Esophagus (tissue), 2 donors: Measurements from ENCODE around the gene CCDC40. TPM values are rescaled to one million over a fixed set of nuclear protein-coding genes. Genes with fewer than 3 reads are reported as not detected.

ENCODE experiments used
- H3K27ac ChIP-seq, 2 donors: one replicate each; pipeline ENCODE4 v1.5.1; 2013; ENCODE audit warnings: low read depth in 2 of 2, mild to moderate bottlenecking in 2 of 2, inconsistent platforms in 1 of 2, low read length in 1 of 2, moderate library complexity in 1 of 2
- H3K27me3 ChIP-seq, 2 donors: one replicate each; pipeline ENCODE4 v1.6.1; 2013; ENCODE audit warnings: low read length in 2 of 2, control low read depth in 1 of 2, mild to moderate bottlenecking in 1 of 2; ENCODE audit not compliant: insufficient read depth in 2 of 2, control insufficient read depth in 1 of 2
- H3K36me3 ChIP-seq, 2 donors: one replicate each; pipeline ENCODE4 v1.6.1; 2013; ENCODE audit warnings: low read length in 1 of 2; ENCODE audit not compliant: control insufficient read depth in 2 of 2, insufficient read depth in 2 of 2
- H3K4me1 ChIP-seq, 2 donors: one replicate each; pipeline ENCODE4 v1.6.1; 2013; ENCODE audit warnings: low read length in 1 of 2; ENCODE audit not compliant: control insufficient read depth in 2 of 2, insufficient read depth in 2 of 2
- H3K4me3 ChIP-seq, 2 donors: one replicate each; pipeline ENCODE4 v1.5.1; 2013; ENCODE audit warnings: low read length in 2 of 2, mild to moderate bottlenecking in 2 of 2, low read depth in 1 of 2, moderate library complexity in 1 of 2
- H3K9me3 ChIP-seq, 2 donors: one replicate each; pipeline ENCODE4 v1.6.1; 2013; ENCODE audit warnings: mild to moderate bottlenecking in 2 of 2, low read depth in 1 of 2, low read length in 1 of 2, moderate library complexity in 1 of 2; ENCODE audit not compliant: control insufficient read depth in 2 of 2, insufficient read depth in 1 of 2
- WGBS, 2 donors: extraction: QIAGEN DNeasy Blood & Tissue Kit; methylation state at CpG; one replicate each; pipeline ENCODE4 v1.1.7; 2013; 5-methylcytosine and 5-hydroxymethylcytosine counted together
- polyA plus RNA-seq, 2 donors: library from polyadenylated mRNA; stranded (reverse); fragments of 200-250 nt; gene quantifications; one replicate each; pipeline ENCODE4 v1.2.3, GENCODE V29; 2013
- donor health status: healthy with polysubstance abuse.
- donor health status: Bipolar disorder and iron deficiency.

Gene CCDC40
- polyA plus RNA-seq, 2 donors = 0.48 to 1.3 TPM

GRCh38 chr17:80061421-80061820 lies 25.0 kb downstream of the CCDC40 start:
- Histone ChIP-seq H3K27ac (no peak overlapping the region), H3K27me3 (no peaks in the 10 kb centered on the region), H3K9me3 (no peaks in the 10 kb centered on the region), H3K4me1 (peaks cover 7 to 12% of the 10 kb centered on the region in 2 donors), H3K4me3 (no peak overlapping the region), H3K36me3 (no peaks in the 10 kb centered on the region)
- 84 to 90% methylated on average over 12 of the region's 12 CpGs for WGBS, 2 donors

- H3K9me3 ChIP-seq = no peaks in the 10 kb centered on the region
- H3K4me3 ChIP-seq = no peak overlapping the region
- H3K27me3 ChIP-seq = no peaks in the 10 kb centered on the region
- H3K36me3 ChIP-seq = no peaks in the 10 kb centered on the region
- H3K27ac ChIP-seq = peak overlapping the region; percentile 29 to 34
- peaks cover 7 to 13% of the 10 kb centered on the region in 2 donors for H3K4me1 ChIP-seq
- WGBS, 2 donors = 69 to 72% methylated on average over 27 of the region's 27 CpGs
These were observed 27.6 kb downstream of the CCDC40 start for GRCh38 chr17:80063830-80064585.

- no peak overlapping the region for H3K4me3 ChIP-seq
- no peaks in the 10 kb centered on the region for H3K9me3 ChIP-seq
- no peaks in the 10 kb centered on the region for H3K36me3 ChIP-seq
- 83 to 86% methylated on average over 8 of the region's 8 CpGs for WGBS, 2 donors
- H3K4me1 ChIP-seq = peaks cover 7 to 13% of the 10 kb centered on the region in 2 donors
- peak overlapping the region; percentile 18 to 29 for H3K27ac ChIP-seq
- no peaks in the 10 kb centered on the region for H3K27me3 ChIP-seq
These were observed 28.3 kb downstream of the CCDC40 start for GRCh38 chr17:80064696-80065095.

GRCh38 chr17:80065478-80066170 lies 29.2 kb downstream of the CCDC40 start:
- H3K27ac ChIP-seq = no peak overlapping the region

GRCh38 chr17:80067393-80067986 lies 31.0 kb downstream of the CCDC40 start:
- Histone ChIP-seq H3K27ac (no peak overlapping the region), H3K36me3 (no peaks in the 10 kb centered on the region), H3K27me3 (no peaks in the 10 kb centered on the region), H3K4me3 (no peak overlapping the region), H3K9me3 (no peaks in the 10 kb centered on the region), H3K4me1 (peaks cover 10 to 17% of the 10 kb centered on the region in 2 donors)
- WGBS, 2 donors = 94% methylated on average over 31 of the region's 31 CpGs

More at GRCh38 chr17:80065478-80066170, 29.2 kb downstream of the CCDC40 start:
- H3K4me3 ChIP-seq = no peak overlapping the region
- H3K36me3 ChIP-seq = no peaks in the 10 kb centered on the region
- WGBS, 2 donors = 66 to 77% methylated on average over 31 to 32 of the region's 32 CpGs
- H3K27me3 ChIP-seq = no peaks in the 10 kb centered on the region
- no peaks in the 10 kb centered on the region for H3K9me3 ChIP-seq
- H3K4me1 ChIP-seq = peaks cover 10 to 13% of the 10 kb centered on the region in 2 donors

GRCh38 chr17:80068301-80069222 lies 32.1 kb downstream of the CCDC40 start:
- Histone ChIP-seq H3K9me3 (no peaks in the 10 kb centered on the region), H3K4me3 (no peak overlapping the region), H3K27ac (peak overlapping the region; percentile 47 to 77), H3K4me1 (peaks cover 10 to 17% of the 10 kb centered on the region in 2 donors), H3K27me3 (no peaks in the 10 kb centered on the region), H3K36me3 (no peaks in the 10 kb centered on the region)
- WGBS, 2 donors = 47 to 54% methylated on average over 23 of the region's 23 CpGs

GRCh38 chr17:80070375-80071115 lies 34.1 kb downstream of the CCDC40 start:
- Histone ChIP-seq H3K36me3 (no peaks in the 10 kb centered on the region), H3K4me3 (peak overlapping the region in 1 of 2 donors; percentile 17), H3K27me3 (no peaks in the 10 kb centered on the region), H3K9me3 (no peaks in the 10 kb centered on the region), H3K27ac (peak overlapping the region; percentile 75 to 84), H3K4me1 (peaks cover 3 to 8% of the 10 kb centered on the region in 2 donors)
- 68 to 69% methylated on average over 15 of the region's 15 CpGs for WGBS, 2 donors

GRCh38 chr17:80071116-80071841 lies 34.8 kb downstream of the CCDC40 start:
- no peaks in the 10 kb centered on the region for H3K27me3 ChIP-seq
- peak overlapping the region in 1 of 2 donors; percentile 17 for H3K4me3 ChIP-seq
- H3K36me3 ChIP-seq = no peaks in the 10 kb centered on the region
- 33 to 38% methylated on average over 20 of the region's 20 CpGs for WGBS, 2 donors
- peak overlapping the region; percentile 75 to 84 for H3K27ac ChIP-seq
- peaks cover 3 to 5% of the 10 kb centered on the region in 2 donors for H3K4me1 ChIP-seq
- H3K9me3 ChIP-seq = no peaks in the 10 kb centered on the region
